Measurements from ENCODE around the gene ZNF444.

- no peak for TF ChIP-seq CTCF (IDR thresholded peaks at IDR 0.05)
- TF ChIP-seq POLR2A (IDR thresholded peaks at IDR 0.05): no peak
- TF ChIP-seq EP300 (IDR thresholded peaks at IDR 0.05): no peak
Measured at GRCh38 chr19:56114778-56115110, 26.3 kb upstream of the ZNF444 start.
